HG02973 (cell line): ENCODE data around the gene ABCB9.
"Not testable (repeated sequence)": the region's sequence is repeated elsewhere in the genome, so short reads cannot be mapped to it uniquely, and the experiment has no call there.

Source experiments
- ATAC-seq: cut with Tn5 transposase; IDR thresholded peaks from one replicate; pipeline ENCODE4 v1.9.1; 2021; ENCODE audit warnings: moderate library complexity; ENCODE audit not compliant: unreplicated experiment

The ABCB9 gene

DNA sequence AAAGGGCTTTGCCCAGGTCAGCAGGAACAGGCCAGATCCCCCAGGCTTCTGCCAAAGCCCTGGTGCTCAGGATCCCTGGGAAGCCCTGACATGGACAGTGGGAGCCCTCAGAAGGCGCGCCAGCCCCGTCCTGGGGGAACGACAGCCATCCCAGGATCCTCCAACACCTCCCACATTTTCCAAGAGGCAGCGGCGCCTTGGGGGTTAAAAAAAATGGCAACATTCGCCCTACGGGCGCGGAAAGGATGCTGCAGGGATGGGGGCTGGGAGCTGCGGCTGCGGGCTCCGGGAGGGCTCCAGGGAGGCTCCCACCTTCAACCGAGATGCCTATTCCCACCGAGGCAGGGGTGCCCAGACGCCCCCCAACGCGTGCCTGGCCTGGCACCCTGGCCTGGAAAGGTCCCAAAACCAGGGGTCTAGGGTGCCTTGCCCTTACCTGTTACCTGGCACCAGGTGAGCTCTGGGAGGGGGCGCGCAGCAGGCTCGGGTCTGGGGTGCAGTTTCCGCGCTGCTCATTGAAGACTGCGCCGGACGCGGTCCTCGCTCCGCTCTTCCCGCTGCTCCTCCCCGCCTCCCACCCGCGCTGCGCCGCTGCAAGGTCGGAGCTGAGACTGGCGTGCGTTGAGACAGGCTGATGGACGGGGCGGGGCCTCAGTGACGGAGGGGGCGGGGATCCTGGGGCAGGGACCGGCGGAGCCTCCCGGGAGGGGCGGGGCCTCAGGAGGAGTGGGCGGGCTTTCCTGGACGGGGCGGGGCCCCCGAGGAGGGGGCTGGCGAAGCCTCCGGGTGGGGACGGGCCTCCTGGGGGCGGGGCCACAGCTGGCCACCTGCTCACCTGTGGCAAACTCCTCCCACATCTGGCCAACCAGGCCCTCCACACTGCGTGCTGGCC lies at the start of gene ABCB9:
Gene ABCB9, minus strand, starts transcription at position 613 of the 892 bp plus-strand sequence. CDS start 6,228 bp downstream, outside the sequence.
- ATAC-seq, result peak; percentile 56

DNA sequence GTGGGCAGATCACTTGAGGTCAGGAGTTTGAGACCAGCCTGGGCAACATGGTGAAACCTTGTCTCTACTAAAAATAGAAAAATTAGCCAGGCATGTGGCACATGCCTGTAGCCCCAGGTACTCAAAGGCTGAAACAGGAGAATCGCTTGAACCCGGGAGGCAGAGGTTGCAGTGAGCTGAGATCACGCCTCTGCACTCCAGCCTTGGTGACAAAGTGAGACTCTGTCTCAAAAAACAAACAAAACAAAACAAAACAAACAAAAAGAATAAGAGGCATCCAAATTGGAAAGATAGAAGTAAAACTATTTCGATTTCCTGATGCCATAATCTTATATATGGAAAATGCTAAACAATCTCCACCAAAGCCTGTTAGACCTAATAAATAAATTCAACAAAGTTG lies 48.2 kb upstream of the ABCB9 start:
- not testable (repeated sequence) for ATAC-seq

DNA sequence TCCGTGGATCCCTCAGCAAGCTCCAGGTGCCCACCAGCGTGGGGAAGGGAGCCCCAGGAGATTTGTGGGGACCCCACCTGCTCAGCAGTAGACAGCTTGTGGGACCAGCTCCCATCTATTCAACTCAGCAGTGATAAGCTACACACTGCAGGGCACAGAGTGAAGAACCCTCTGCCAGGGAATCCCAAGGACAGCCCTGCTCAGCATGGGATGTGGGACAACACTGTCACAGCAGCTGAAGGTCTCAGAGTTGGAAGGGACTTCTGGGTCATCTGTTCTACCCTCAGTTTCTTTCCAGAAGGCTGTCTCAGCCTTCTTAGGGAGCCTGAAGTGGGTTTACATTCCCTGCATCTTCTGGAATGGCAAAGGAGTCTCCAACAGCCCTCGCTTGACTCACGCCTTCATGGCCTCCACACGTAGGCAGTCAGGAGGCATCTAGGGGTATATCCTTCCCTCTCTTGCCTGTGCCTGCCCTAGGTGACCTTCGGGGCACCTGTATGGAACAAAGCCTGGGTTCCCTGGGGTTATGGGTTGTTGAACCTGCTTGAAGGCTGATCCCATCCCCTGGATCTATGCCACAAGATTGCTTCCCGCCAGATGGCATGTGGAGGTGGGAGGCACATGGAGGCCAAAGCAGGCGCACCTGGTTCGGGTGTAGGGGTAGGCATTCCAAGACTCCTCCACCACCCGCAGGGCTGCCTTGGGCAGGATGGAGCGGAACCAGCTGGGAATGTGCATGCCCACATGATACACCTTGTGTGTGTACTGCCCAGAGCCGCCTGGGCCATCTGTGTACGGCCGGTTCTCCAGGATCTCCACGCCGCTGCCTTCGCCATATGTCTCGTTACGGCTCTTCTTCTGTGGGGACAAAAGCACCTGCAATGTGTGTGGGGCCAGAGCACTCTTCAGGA lies 47.2 kb upstream of the ABCB9 start:
- ATAC-seq, result no peak

DNA sequence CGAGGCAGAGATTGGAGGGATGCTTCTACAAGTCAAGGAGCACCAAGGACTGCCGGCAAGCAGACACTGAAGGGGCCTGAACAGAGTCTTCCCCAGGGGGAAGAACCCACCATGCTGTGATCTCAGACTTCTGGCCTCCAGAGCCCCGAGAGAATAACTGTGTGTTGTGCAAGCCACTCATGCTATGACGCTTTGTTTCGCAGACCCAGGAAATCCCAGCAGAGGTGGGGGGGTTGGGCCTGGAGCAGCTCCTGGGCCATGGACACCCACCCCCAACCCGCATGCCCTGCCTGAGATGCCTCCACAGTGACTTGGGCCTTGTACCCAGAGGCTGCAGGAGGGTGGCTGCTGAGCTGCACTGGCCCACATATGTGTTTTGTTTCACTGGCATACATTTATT lies 45.4 kb upstream of the ABCB9 start:
- no peak for ATAC-seq

DNA sequence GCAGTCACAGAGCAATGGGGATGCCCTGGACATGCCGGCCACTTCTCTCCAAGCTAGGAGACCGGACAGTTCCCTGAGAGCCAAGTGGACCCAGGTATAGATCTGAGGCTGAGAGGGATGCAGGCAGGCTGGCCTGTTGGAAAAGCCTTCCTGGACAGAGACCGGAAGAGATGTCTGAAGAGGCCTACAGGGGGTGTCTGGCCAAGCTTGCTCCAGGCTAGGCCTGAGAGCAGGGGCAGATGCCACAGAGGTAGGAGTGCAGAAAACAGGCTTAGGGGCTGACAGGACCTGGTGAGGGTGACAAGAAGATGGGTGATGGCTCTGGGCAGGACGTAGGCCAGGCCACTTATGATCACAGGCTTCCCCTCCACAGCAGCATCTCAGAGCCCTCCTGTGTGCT lies 44.4 kb upstream of the ABCB9 start:
- no peak for ATAC-seq

DNA sequence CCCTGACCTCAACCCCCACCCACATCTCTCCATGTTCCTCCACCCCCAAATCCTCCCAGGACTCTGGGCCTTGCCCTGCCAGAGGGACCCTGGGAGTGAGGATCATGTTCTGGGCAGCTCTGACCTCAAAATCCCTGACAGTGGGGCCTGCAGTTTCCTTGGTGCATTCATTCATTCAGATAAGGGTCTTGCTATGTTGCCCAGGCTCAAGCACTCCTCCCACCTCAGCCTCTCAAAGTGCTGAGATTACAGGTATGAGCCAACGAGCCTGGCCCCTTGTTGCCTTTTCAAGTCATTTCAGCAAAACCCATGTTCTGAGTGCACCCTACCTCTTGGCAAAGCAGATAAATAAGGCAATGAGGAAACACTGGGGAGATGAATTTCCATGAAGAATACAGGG lies 43.8 kb upstream of the ABCB9 start:
- no peak for ATAC-seq

DNA sequence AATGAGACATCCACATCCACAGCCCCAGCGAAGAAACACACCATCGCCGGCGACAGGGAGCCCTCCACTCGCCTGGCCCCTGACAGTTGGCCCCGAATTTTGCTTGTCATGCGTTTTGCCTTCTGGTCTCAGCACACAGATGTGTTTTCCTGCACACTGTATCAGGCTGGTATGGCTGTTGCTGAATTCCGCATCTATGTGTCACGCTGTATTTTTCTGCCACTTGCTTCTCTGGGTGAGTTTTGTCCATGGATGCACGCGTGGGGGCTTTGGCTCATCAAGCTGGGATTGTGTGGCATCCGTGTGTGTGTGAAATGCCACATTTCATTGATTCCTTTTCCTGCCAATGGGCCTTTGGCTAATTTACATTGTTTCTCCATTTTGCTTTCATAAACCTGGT lies 40.7 kb upstream of the ABCB9 start:
- no peak for ATAC-seq

DNA sequence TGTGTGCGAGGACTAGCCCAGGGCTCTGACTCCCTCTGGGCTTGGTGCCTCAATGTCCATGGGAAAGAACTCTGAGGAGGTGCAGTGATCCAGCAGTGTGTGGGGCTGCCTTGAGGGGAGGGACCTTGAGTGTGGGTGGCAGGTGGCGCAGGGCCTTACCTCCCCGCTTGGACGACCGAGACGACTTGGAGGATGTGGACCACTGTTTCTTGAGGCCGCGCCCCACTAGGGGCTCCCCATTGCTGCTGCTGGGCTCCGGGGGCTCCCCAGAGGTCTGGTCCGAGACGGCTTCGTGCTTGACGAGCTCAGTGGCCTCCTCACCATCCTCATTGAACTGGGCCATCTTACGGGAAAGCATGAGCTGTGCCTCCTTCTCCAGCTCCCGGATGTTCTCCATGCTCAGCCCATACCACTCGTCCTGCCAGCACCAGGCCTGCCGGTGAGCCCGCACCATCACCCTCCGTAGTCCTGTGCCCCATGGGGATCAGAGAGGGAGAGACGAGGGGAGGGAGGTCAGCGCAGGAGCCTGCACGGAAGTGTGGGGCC lies 38.9 kb upstream of the ABCB9 start:
- no peak for ATAC-seq

DNA sequence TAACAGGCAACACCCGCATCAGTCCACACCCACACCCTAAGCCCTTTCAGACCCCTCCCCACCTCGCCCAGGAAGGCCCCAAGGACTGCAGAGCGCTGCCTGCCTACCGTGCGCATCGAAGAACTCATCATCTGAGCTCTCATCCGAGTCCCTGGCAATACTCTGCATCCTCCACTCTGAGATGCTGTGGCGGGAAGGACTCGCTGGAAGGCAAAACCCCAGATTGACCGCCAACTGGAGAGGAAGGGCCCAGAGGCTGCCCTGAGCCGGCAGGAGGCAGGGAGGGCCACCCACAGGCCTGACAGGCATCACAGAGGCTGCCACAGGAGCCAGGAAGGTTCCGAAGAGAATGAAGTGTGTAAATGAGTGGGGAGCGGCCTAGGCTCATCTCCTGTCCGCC lies 38.0 kb upstream of the ABCB9 start:
- no peak for ATAC-seq

DNA sequence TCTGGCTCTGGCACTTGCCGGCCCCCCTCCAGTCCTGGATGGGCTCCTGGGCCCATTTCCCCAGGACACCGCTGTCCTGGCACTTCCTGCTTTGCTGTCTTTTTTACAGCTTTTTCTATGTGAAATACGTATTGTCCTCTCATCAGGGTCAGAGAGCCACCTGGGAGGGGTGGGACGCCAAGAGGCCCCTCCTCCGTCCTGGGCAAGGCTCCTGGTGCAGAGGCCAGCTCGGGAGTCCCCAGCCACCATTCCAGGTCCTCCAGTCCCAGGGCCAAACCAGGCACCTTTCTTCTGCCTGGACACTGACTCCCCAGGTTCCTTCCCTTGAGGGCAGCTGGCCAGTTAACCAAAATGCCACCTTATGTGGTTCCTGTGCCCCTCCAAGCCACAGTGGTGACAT lies 37.0 kb upstream of the ABCB9 start:
- ATAC-seq, result no peak

DNA sequence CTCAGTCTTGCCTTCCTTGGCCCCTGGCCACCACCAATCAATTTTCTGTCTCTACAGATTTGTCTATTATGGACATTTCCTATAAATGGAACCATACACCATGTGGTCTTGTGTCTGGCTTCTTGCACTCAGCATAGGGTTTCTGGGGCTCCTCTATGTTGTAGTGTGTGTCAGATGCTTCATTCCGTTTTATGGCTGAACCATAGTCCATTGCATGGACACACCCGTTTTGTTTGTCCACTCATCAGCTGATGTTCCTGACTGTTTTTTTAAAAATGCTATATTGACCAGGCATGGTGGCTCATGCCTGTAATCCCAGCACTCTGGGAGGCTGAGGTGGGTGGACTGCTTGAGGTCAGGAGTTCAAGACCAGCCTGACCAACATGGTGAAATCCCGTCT lies 35.2 kb upstream of the ABCB9 start:
- no peak for ATAC-seq

DNA sequence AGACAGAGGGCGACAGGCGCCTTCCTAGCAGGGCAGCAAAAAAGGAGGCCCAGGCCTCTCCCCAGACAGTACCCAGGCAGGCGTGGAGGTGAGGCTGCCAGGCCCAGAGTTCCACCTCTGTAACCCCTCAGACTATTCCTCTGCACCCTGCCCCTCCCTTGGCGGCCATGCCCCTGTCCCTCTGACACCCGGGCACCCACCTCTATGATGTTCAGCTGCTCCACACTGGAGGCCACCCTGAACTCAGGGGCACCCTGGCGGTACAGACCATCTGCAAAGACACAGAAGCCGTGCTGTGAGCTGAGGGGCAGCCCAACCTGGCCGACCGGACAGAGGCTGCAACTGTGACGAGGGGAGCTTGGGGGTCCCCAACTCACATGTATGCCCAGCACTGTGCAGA lies 34.3 kb upstream of the ABCB9 start:
- ATAC-seq, result no peak

DNA sequence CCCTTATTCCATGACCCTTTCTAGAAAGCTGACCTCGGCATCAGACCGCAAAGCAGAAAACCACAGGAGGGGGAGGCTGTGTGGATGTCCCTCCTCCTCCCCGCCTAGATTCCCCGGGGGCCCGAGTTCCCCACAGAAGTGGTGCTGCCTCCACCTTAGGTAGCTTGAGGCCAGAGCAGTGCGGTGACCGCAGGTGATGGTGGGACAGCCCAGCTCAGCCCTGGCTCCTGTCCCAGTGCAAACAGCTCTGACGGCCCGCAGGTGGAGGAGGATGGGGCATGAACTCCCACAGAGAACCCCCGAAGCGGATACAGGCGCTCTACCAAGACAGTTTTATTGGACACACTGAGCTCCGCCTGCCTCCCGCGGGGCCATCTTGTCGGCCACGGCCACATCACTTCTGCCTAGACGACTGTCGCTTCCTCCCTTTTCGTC lies 33.7 kb upstream of the ABCB9 start:
- ATAC-seq, result no peak

DNA sequence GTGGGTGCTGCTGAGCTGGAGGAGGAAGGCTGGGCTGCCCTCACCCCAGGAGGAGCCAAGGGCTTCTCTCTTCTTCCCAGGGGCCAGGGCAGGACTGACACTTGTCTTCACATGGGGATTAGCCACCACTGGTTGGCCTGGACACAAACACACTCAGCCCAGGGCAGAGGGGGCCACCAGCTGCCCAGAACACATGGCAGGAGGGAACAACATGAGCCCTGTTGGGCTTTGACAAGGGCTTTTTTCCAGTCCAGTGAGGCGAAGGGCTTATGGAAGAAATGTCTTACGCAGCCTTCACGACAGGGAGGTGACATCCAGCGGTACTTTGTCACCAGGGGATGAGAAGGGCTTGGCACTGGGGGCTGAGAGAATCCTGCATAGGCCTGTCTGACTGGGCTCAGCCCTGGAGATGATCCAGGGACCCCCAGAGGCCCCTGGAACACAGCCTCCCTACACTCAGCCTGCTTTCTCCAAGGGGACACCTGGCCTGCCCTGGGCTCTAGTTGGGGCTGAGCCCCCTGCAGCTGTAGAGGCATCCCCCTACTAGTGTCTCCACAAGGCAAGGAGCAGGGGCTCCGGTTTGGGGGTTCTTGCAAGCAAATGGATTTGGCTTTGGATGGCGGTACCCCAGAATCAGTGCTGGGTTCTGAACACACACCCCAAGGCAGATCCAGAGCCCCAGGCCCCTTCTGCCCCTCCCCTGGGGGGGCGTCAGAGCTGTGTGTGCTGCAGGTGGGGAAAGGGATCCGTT lies 33.1 kb upstream of the ABCB9 start:
- no peak for ATAC-seq

DNA sequence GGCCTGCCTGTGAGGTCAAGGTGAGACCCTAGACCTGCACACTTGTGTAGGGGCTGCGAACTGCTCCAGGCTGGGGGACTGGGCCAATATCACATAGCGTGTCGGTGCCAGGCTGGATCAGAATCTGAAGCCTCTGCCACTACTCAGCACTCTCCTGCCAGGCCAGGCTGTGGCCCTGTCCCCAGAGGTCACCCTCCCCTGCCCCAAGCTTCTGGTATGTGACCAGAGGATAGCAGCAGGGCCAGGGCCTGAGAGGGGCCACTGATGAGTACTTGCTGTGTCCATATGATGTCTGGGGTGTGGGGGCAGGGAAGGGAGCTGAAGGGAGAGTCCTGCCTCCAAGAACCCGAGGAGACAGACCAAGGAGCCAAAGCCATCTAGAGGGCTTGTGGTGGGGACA lies 32.1 kb upstream of the ABCB9 start:
- ATAC-seq, result no peak

DNA sequence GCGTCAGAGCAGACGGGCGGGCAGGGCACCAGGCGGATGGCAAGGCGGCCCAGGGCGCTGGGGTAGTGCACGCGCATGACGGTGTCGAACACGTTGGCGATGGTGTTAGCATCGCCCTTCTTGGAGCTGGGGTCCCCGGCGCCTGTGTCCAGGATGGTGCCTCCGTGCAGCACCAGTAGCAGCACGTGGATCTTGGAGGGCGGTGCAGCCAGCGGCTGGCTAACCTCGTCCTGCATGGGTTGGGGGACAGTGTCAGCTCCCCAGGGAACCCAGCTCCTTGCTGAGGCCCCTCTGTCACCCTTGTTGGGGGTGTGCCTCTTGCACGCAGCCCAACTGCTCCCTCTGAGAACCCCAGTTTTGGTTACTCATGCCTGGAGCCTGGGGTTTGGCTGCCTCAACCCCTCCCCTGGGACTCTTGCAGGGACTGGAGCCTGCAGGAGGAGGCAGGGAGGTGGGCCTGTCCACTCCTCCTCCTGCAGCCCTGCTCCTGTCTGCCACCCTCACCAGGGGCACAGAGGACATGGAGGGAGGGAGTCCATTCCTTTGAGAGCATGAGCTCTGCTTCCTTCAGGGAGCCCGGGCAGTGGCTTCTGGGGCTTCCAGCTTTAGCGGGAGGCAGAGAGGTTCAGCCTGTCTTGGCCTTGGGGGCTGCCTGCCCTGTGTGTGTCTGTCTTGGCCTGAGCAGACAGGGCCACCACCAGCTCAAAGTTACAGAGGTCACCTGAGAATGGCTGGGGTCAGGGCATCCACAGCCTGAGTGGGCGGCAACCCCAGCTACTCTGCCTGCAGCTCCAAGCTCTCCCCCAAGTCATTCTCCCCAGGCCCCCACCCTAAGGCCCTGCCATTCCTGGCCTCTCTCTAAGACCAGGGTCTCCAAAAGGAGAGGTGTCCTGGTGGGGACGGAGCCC lies 31.3 kb upstream of the ABCB9 start:
- ATAC-seq, result no peak

DNA sequence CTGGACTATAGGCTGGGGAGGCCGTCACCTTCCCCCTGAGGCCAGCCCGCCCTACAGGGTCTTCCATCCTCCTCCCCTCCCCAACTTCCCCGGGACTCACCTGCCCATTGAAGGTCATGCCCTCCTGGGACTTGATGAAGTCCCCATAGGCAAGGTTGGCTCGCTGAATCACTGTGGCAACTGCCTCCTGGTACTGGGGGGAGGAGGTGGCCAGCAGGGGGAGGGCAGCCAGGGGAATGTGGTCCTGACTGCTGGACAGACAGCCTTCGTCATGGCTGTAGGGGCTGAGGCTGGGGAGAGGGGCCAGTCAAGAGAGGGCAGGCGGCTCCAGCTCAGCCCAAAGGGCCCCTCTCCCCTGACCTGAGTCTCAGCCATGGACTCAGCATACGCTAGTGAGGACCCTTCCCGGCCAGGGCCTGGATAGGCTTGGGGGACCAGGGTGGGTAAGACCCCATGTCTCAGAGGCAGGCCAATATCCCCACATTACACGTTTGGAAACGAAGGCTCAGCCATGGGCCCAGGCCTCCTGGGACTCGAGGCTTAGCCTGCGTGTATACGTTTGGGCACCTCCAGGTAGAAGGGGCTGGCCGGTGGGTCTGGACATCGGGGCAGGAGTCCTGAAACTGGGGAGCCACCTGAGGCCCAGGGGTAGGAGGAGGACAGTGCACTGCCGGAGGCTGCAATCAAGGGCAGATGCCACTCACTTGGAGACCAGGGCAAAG lies 30.5 kb upstream of the ABCB9 start:
- no peak for ATAC-seq

DNA sequence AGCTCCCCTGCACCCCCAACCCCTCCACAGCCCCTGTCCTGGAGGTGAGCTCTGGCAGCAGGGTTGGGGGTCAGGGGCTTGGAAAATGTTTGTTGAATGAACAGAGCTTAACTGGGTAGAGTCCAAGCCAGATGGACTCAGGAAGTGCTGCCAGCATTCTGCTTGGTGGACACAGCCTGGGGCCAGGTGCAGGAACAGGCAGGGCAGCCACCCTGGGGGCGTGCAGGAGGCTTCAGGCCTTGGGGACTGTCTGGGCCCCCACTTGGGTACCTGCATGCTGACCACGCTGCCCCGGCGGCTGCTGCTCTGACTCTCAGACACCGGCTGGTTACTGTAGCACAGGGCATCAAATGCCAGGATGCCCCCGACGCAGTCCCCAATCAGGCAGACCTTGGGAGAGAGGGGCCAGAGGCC lies 29.9 kb upstream of the ABCB9 start:
- no peak for ATAC-seq

DNA sequence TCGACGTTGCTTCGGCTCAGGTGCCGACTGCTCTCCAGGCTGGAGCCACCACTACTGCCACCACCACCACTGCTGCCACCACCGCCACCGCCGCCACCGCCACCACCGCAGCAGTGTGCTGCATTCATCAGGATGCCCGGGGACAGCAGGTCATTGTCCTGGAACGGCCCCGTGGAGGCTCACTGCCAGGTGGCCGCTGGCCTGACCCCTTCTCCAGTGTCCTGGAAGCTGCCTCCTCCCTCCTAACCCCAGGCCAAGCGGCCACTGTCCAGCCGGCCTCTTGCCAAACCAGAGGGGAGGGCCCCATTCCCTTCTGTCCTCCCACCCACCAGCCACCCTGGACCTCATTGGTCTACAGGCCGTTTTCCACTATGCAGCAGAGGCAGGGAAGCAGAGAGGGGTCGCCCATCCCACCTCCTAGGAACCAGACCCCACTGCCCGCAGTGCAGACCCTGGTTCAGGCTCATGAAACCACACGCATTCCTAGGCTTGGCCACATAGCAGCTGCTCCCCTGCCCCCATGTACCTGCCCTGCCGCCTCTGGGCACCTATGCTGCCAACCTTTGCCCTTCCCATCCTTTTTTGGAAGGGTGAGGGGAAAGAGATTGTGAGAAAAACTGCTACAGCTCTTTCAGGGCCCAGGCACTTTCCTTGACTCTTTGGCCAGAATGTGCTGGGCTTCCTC lies 29.4 kb upstream of the ABCB9 start:
- ATAC-seq, result no peak
